Hepatocyte (in vitro differentiated cells): ENCODE measurements around the gene ARHGAP6. TPM values are rescaled to one million over a fixed set of nuclear protein-coding genes. Genes with fewer than 3 reads are reported as not detected.

Experiments used
- DNase-seq: peaks from one replicate; pipeline ENCODE4 v3.0.0-alpha.2; 2016; ENCODE audit warnings: low spot score
- H2AFZ ChIP-seq: fragments of 200-600 bp; sonication (generic); 2 replicates; pipeline ENCODE4 v1.6.0; 2016; ENCODE audit warnings: antibody characterized with exemption, mild to moderate bottlenecking
- H3K27ac ChIP-seq: fragments of 200-600 bp; sonication (generic); 2 replicates; pipeline ENCODE4 v1.5.1; 2016; ENCODE audit warnings: mild to moderate bottlenecking
- H3K27me3 ChIP-seq: fragments of 200-600 bp; sonication (generic); 2 replicates; pipeline ENCODE4 v1.6.1; 2016
- H3K36me3 ChIP-seq: fragments of 200-600 bp; sonication (generic); replicated peaks from 2 replicates; pipeline ENCODE4 v1.5.1; 2016; ENCODE audit warnings: low read depth; ENCODE audit not compliant: insufficient read depth
- H3K4me1 ChIP-seq: fragments of 200-600 bp; sonication (generic); 2 replicates; pipeline ENCODE4 v1.5.1; 2016; ENCODE audit warnings: mild to moderate bottlenecking, moderate library complexity; ENCODE audit not compliant: insufficient read depth
- H3K4me2 ChIP-seq: fragments of 200-600 bp; sonication (generic); 2 replicates; pipeline ENCODE4 v1.6.0; 2016
- H3K4me3 ChIP-seq: fragments of 200-600 bp; sonication (generic); 2 replicates; pipeline ENCODE4 v1.5.1; 2016; ENCODE audit warnings: mild to moderate bottlenecking
- H3K79me2 ChIP-seq: fragments of 200-600 bp; sonication (generic); 2 replicates; pipeline ENCODE4 v1.6.0; 2017; ENCODE audit warnings: mild to moderate bottlenecking
- H3K9me2 ChIP-seq: fragments of 200-600 bp; sonication (generic); replicated peaks from 2 replicates; pipeline ENCODE4 v1.6.0; 2017; ENCODE audit warnings: mild to moderate bottlenecking; ENCODE audit not compliant: insufficient read depth
- H3K9me3 ChIP-seq: fragments of 200-600 bp; sonication (generic); 2 replicates; pipeline ENCODE4 v1.5.1; 2016; ENCODE audit warnings: low read depth, mild to moderate bottlenecking
- H4K20me1 ChIP-seq: fragments of 200-600 bp; sonication (generic); 2 replicates; pipeline ENCODE4 v1.6.0; 2016; ENCODE audit warnings: mild to moderate bottlenecking; ENCODE audit not compliant: insufficient read depth, poor library complexity, severe bottlenecking
- CTCF ChIP-seq: fragments of 200-600 bp; sonication (generic); IDR thresholded peaks from 2 replicates; pipeline ENCODE4 v1.5.1; 2016; ENCODE audit warnings: antibody characterized with exemption, mild to moderate bottlenecking; ENCODE audit not compliant: poor library complexity
- EZH2 ChIP-seq: fragments of 200-600 bp; sonication (generic); IDR thresholded peaks from 2 replicates; pipeline ENCODE4 v1.6.1; 2016; ENCODE audit warnings: antibody characterized with exemption, mild to moderate bottlenecking, borderline replicate concordance
- EZH2phosphoT487 ChIP-seq: fragments of 200-600 bp; sonication (generic); IDR thresholded peaks from one replicate; pipeline ENCODE4 v1.6.1; 2018; ENCODE audit warnings: antibody characterized with exemption, mild to moderate bottlenecking, low read depth, moderate library complexity; ENCODE audit not compliant: unreplicated experiment, severe bottlenecking
- WGBS: methylation state at CpG from one replicate; pipeline ENCODE4 v1.1.6; 2016; ENCODE audit warnings: low lambda C conversion rate; ENCODE audit errors: missing lambda C conversion rate; 5-methylcytosine and 5-hydroxymethylcytosine counted together
- polyA plus RNA-seq: library from polyadenylated mRNA; unstranded; fragments of >200 nt; fragmentation: Nextera tagmentation; extraction: Ambion mirVana; gene quantifications from 2 replicates; pipeline ENCODE4 v1.2.1, GENCODE V29; 2016
- total RNA-seq: library from RNA; depleted of rRNA; stranded (reverse); fragments of >200 nt; gene quantifications from 2 replicates; pipeline ENCODE4 v1.2.3, GENCODE V29; 2014

ARHGAP6 gene
- total and polyA plus RNA-seq, 2 experiments from 2014 or later = 4.9 to 6.9 TPM

- Histone ChIP-seq H3K9me3 (no peaks in the 10 kb centered on the region), H3K4me1 (peaks cover 6% of the 10 kb centered on the region), H3K4me3 (no peak overlapping the region), H3K27ac (no peak overlapping the region), H3K36me3 (no peaks in the 10 kb centered on the region), H3K4me2 (no peak overlapping the region), H2AFZ (no peak overlapping the region), H3K79me2 (no peaks in the 10 kb centered on the region), H4K20me1 (no peaks in the 10 kb centered on the region), H3K9me2 (no peaks in the 10 kb centered on the region), H3K27me3 (no peaks in the 10 kb centered on the region)
- 45% methylated on average over 5 of the region's 5 CpGs for WGBS
- TF ChIP-seq EZH2 (no peak), EZH2phosphoT487 (no peak), CTCF (no peak)
- DNase-seq = no peak
Observed at GRCh38 chrX:11408109-11408405, 257.7 kb downstream of the ARHGAP6 start.

GRCh38 chrX:11407331-11408108 lies 258.2 kb downstream of the ARHGAP6 start:
- Histone ChIP-seq H3K4me3 (no peak overlapping the region), H3K4me1 (peaks cover 6% of the 10 kb centered on the region), H3K9me2 (no peaks in the 10 kb centered on the region), H3K9me3 (no peaks in the 10 kb centered on the region), H3K27me3 (no peaks in the 10 kb centered on the region), H3K27ac (no peak overlapping the region), H4K20me1 (no peaks in the 10 kb centered on the region), H3K36me3 (no peaks in the 10 kb centered on the region), H3K4me2 (no peak overlapping the region), H2AFZ (no peak overlapping the region), H3K79me2 (no peaks in the 10 kb centered on the region)
- WGBS = 52% methylated on average over 2 of the region's 2 CpGs
- DNase-seq = no peak
- TF ChIP-seq CTCF (no peak), EZH2 (no peak), EZH2phosphoT487 (no peak)

- peaks cover 6% of the 10 kb centered on the region for H3K4me1 ChIP-seq
- H3K4me2 ChIP-seq = no peak overlapping the region
- no peaks in the 10 kb centered on the region for H3K9me3 ChIP-seq
- no peaks in the 10 kb centered on the region for H3K9me2 ChIP-seq
- peak overlapping the region; percentile 40 for H3K27ac ChIP-seq
- no peaks in the 10 kb centered on the region for H3K27me3 ChIP-seq
- no peak for TF ChIP-seq CTCF
- TF ChIP-seq EZH2phosphoT487 = no peak
- no peak for TF ChIP-seq EZH2
- no peak for DNase-seq
- H3K36me3 ChIP-seq = no peaks in the 10 kb centered on the region
- no peaks in the 10 kb centered on the region for H4K20me1 ChIP-seq
- no peaks in the 10 kb centered on the region for H3K79me2 ChIP-seq
- WGBS = 69% methylated on average over 9 of the region's 9 CpGs
- H2AFZ ChIP-seq = no peak overlapping the region
- no peak overlapping the region for H3K4me3 ChIP-seq
Observed at GRCh38 chrX:11406109-11406765, 259.5 kb downstream of the ARHGAP6 start.
